Measurements from ENCODE around the gene TRIM46. TPM values are rescaled to one million over a fixed set of nuclear protein-coding genes. Genes with fewer than 3 reads are reported as not detected.

Gene TRIM46
- total and polyA plus RNA-seq, 9 of the 15 experiments (the other 6 are each of a cell fraction or from before 2014, with no cell fraction given), result 0.05 to 0.60 (median 0.16) TPM; not detected in 3

DNA sequence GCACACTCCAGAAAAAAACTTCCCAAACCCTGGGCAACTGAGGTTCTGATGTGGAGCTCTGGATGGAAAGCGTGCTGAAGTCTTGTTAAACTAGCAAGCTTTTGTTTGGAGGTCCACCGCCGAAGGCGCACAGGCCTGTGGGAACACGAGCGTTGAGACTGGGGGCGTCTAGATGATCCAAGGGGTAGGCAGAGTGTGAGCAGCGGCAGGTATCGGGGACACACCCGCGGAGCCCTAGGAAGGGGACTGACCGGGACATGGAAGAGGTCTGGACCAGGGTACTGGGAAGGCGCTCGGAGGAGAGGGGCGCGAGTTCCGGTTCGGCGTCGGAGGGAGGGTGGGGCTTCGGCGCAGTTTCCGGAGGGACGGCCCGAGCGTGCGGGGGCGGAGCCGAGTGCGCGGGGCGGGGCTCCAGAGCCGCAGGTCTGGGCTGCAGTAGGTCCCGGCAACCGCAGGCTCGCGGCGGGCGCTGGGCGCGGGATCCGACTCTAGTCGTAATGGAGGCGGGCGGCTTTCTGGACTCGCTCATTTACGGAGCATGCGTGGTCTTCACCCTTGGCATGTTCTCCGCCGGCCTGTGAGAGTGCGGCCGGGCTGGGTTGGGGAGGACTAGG, 38.1 kb upstream of the TRIM46 start, which contains the start of gene SLC50A1 (continued):
- TF ChIP-seq FOXP4 (CRISPR knock-in tag; IDR thresholded peaks at IDR 0.05; ENCODE audit: borderline replicate concordance) (peak; percentile 20; the same call in 1 of the 2 replicates), RUNX1 (IDR thresholded peaks at IDR 0.05; ENCODE audit: low read depth) (no peak), EP400 (IDR thresholded peaks at IDR 0.05) (peak; percentile 89), CREM (IDR thresholded peaks at IDR 0.05; ENCODE audit: low read depth) (peak; percentile 78), ZC3H11A (IDR thresholded peaks at IDR 0.05; ENCODE audit: low read depth, low read length) (0 out of 2 replicates have a peak, but pooled peaks have one; percentile 24), SOX6 (IDR thresholded peaks at IDR 0.05) (0 out of 2 replicates have a peak, but pooled peaks have one; percentile 19), SP1 (CRISPR knock-in tag; IDR thresholded peaks at IDR 0.05) (peak; percentile 87), HDAC2 (IDR thresholded peaks at IDR 0.05) (no peak), HNRNPLL (IDR thresholded peaks at IDR 0.05; ENCODE audit: low read depth, low read length, poor library complexity, severe bottlenecking) (peak; percentile 97), IRF1 (CRISPR knock-in tag; IDR thresholded peaks at IDR 0.05; ENCODE audit: borderline replicate concordance) (no peak), CTCF (IDR thresholded peaks at IDR 0.05 in 2 of 3, conservative IDR thresholded peaks at IDR 0.05 in 1 of 3; ENCODE audit: insufficient read depth in 2 of 3, low read depth in 1 of 3, low read length in 3 of 3) (peak; percentile 23 to 37 (median 31); a peak in 4 of 6 replicates), ZNF766 (CRISPR knock-in tag; conservative IDR thresholded peaks at IDR 0.05) (peak; percentile 78; the same call in 1 of the 2 replicates), CXXC5 (CRISPR knock-in tag; IDR thresholded peaks at IDR 0.05) (peak; percentile 67), ELK3 (CRISPR knock-in tag; IDR thresholded peaks at IDR 0.05) (no peak), ZFX (CRISPR knock-in tag; IDR thresholded peaks at IDR 0.05) (peak; percentile 66), EGR1 (conservative IDR thresholded peaks at IDR 0.05) (peak; percentile 94), FOXK2 (conservative IDR thresholded peaks at IDR 0.05 in 1 of 2, IDR thresholded peaks at IDR 0.05 in 1 of 2; ENCODE audit: low read depth in 2 of 2) (peak in 1 of 2 experiments; percentile 1; a peak in 1 of 4 replicates), MBD2 (IDR thresholded peaks at IDR 0.05; ENCODE audit: borderline replicate concordance, low read depth) (peak; percentile 56), POLR2B (IDR thresholded peaks at IDR 0.05; ENCODE audit: low read depth, partially characterized antibody) (peak; percentile 91), POLR2H (tag; IDR thresholded peaks at IDR 0.05; ENCODE audit: low read depth) (peak; percentile 86)
